Kidney epithelial cell (primary cell): Measurements from ENCODE around the gene TIMM22. TPM values are rescaled to one million over a fixed set of nuclear protein-coding genes. Genes with fewer than 3 reads are reported as not detected.

Source experiments
- DNase-seq: peaks from one replicate; pipeline ENCODE4 v3.0.0-alpha.2; 2010; ENCODE audit warnings: low read depth
- H3K27me3 ChIP-seq: 2 replicates; pipeline ENCODE4 v1.6.0; 2011; ENCODE audit warnings: low read length; ENCODE audit not compliant: control insufficient read depth, insufficient read depth
- H3K36me3 ChIP-seq: 2 replicates; pipeline ENCODE4 v1.5.1; 2011; ENCODE audit warnings: low read length; ENCODE audit not compliant: control insufficient read depth, insufficient read depth
- H3K4me3 ChIP-seq: 2 replicates; pipeline ENCODE4 v1.5.1; 2011; ENCODE audit warnings: low read depth, mild to moderate bottlenecking, control low read depth, low read length
- CTCF ChIP-seq: IDR thresholded peaks from 2 replicates; pipeline ENCODE4 v1.5.1; 2011; ENCODE audit warnings: mild to moderate bottlenecking, moderate library complexity, low read length, control low read depth, inconsistent platforms; ENCODE audit not compliant: insufficient read depth, poor library complexity, severe bottlenecking
- total RNA-seq: library from RNA; depleted of rRNA; stranded (reverse); fragments of >200 nt; gene quantifications from 2 replicates; pipeline ENCODE4 v1.2.3, GENCODE V29; 2015

TIMM22 gene
- total RNA-seq, 1 donor from 2014 or later = 17.9 TPM

GRCh38 chr17:1027044-1027443, 30.1 kb downstream of the TIMM22 start:
- TF ChIP-seq CTCF = no peak
- H3K36me3 ChIP-seq = no peaks in the 10 kb centered on the region
- H3K4me3 ChIP-seq = no peak overlapping the region
- H3K27me3 ChIP-seq = no peaks in the 10 kb centered on the region
- DNase-seq = no peak

- Histone ChIP-seq H3K36me3 (no peaks in the 10 kb centered on the region), H3K4me3 (no peak overlapping the region), H3K27me3 (no peaks in the 10 kb centered on the region)
- TF ChIP-seq CTCF = no peak
- DNase-seq = peak; percentile 28
Observed at GRCh38 chr17:1029196-1029921, 32.4 kb downstream of the TIMM22 start.

GRCh38 chr17:1029922-1030644, 33.2 kb downstream of the TIMM22 start:
- no peaks in the 10 kb centered on the region for H3K27me3 ChIP-seq
- no peaks in the 10 kb centered on the region for H3K36me3 ChIP-seq
- no peak for TF ChIP-seq CTCF
- DNase-seq = no peak
- H3K4me3 ChIP-seq = no peak overlapping the region

- Histone ChIP-seq H3K27me3 (no peaks in the 10 kb centered on the region), H3K36me3 (no peaks in the 10 kb centered on the region), H3K4me3 (no peak overlapping the region)
- TF ChIP-seq CTCF = no peak
- DNase-seq = no peak
Observed at GRCh38 chr17:1030684-1031532, 34.0 kb downstream of the TIMM22 start.

GRCh38 chr17:1031711-1032110, 34.8 kb downstream of the TIMM22 start:
- H3K27me3 ChIP-seq = no peaks in the 10 kb centered on the region
- H3K4me3 ChIP-seq = no peak overlapping the region
- TF ChIP-seq CTCF = no peak
- no peaks in the 10 kb centered on the region for H3K36me3 ChIP-seq
- no peak for DNase-seq
